ENCODE results near the gene CEMIP2.

The CEMIP2 gene

GRCh38 chr9:71746758-71747125 lies 21.6 kb downstream of the CEMIP2 start:
- peaks cover 80% of the 10 kb centered on the region for H3K36me3 ChIP-seq (ENCODE audit: insufficient read depth, low read length)

GRCh38 chr9:71746023-71746757 lies 22.1 kb downstream of the CEMIP2 start:
- H3K27me3 ChIP-seq (ENCODE audit: insufficient read depth, low read length), result no peaks in the 10 kb centered on the region
- no peak overlapping the region for H3K9ac ChIP-seq (ENCODE audit: low read depth, low read length)
- WGBS, result 54% methylated on average over 6 of the region's 6 CpGs
- H3K36me3 ChIP-seq (ENCODE audit: insufficient read depth, low read length), result peaks cover 80% of the 10 kb centered on the region
- peaks cover 42% of the 10 kb centered on the region for H3K4me1 ChIP-seq (ENCODE audit: insufficient read depth, low read length)
- no peaks in the 10 kb centered on the region for H3K9me3 ChIP-seq (ENCODE audit: insufficient read depth, low read depth, low read length)
- H3K4me3 ChIP-seq (ENCODE audit: low read length), result no peak overlapping the region
- peak overlapping the region; percentile 17; the same call in 1 of the 2 replicates for H3K27ac ChIP-seq (ENCODE audit: low read depth, low read length)

More at GRCh38 chr9:71746758-71747125, 21.6 kb downstream of the CEMIP2 start:
- 92% methylated on average over 1 of the region's 1 CpG for WGBS
- H3K27me3 ChIP-seq (ENCODE audit: insufficient read depth, low read length), result no peaks in the 10 kb centered on the region
- H3K4me1 ChIP-seq (ENCODE audit: insufficient read depth, low read length), result peaks cover 48% of the 10 kb centered on the region
- H3K9me3 ChIP-seq (ENCODE audit: insufficient read depth, low read depth, low read length), result no peaks in the 10 kb centered on the region
- no peak overlapping the region for H3K4me3 ChIP-seq (ENCODE audit: low read length)
- no peak overlapping the region for H3K9ac ChIP-seq (ENCODE audit: low read depth, low read length)
- H3K27ac ChIP-seq (ENCODE audit: low read depth, low read length), result peak overlapping the region; percentile 17; the same call in 1 of the 2 replicates

GRCh38 chr9:71744754-71745521 lies 23.4 kb downstream of the CEMIP2 start:
- peaks cover 88% of the 10 kb centered on the region for H3K36me3 ChIP-seq (ENCODE audit: insufficient read depth, low read length)
- H3K9me3 ChIP-seq (ENCODE audit: insufficient read depth, low read depth, low read length), result no peaks in the 10 kb centered on the region
- H3K27ac ChIP-seq (ENCODE audit: low read depth, low read length), result peak overlapping the region; percentile 14; the same call in 1 of the 2 replicates
- H3K9ac ChIP-seq (ENCODE audit: low read depth, low read length), result no peak overlapping the region
- 91% methylated on average over 16 of the region's 16 CpGs for WGBS
- no peak overlapping the region for H3K4me3 ChIP-seq (ENCODE audit: low read length)
- H3K27me3 ChIP-seq (ENCODE audit: insufficient read depth, low read length), result no peaks in the 10 kb centered on the region
- peaks cover 38% of the 10 kb centered on the region for H3K4me1 ChIP-seq (ENCODE audit: insufficient read depth, low read length)

GRCh38 chr9:71743882-71744281 lies 24.4 kb downstream of the CEMIP2 start:
- Histone ChIP-seq H3K36me3 (ENCODE audit: insufficient read depth, low read length) (peaks cover 89% of the 10 kb centered on the region), H3K27me3 (ENCODE audit: insufficient read depth, low read length) (no peaks in the 10 kb centered on the region), H3K4me3 (ENCODE audit: low read length) (no peak overlapping the region), H3K9ac (ENCODE audit: low read depth, low read length) (no peak overlapping the region), H3K27ac (ENCODE audit: low read depth, low read length) (no peak overlapping the region), H3K4me1 (ENCODE audit: insufficient read depth, low read length) (peaks cover 38% of the 10 kb centered on the region), H3K9me3 (ENCODE audit: insufficient read depth, low read depth, low read length) (no peaks in the 10 kb centered on the region)
- 97% methylated on average over 5 of the region's 5 CpGs for WGBS

GRCh38 chr9:71743217-71743705 lies 25.1 kb downstream of the CEMIP2 start:
- Histone ChIP-seq H3K27ac (ENCODE audit: low read depth, low read length) (no peak overlapping the region), H3K9me3 (ENCODE audit: insufficient read depth, low read depth, low read length) (no peaks in the 10 kb centered on the region), H3K4me1 (ENCODE audit: insufficient read depth, low read length) (peaks cover 37% of the 10 kb centered on the region), H3K27me3 (ENCODE audit: insufficient read depth, low read length) (no peaks in the 10 kb centered on the region), H3K9ac (ENCODE audit: low read depth, low read length) (no peak overlapping the region), H3K4me3 (ENCODE audit: low read length) (no peak overlapping the region), H3K36me3 (ENCODE audit: insufficient read depth, low read length) (peaks cover 89% of the 10 kb centered on the region)
- WGBS, result 94% methylated on average over 5 of the region's 5 CpGs

GRCh38 chr9:71742703-71743102 lies 25.6 kb downstream of the CEMIP2 start:
- Histone ChIP-seq H3K9ac (ENCODE audit: low read depth, low read length) (no peak overlapping the region), H3K27me3 (ENCODE audit: insufficient read depth, low read length) (no peaks in the 10 kb centered on the region), H3K36me3 (ENCODE audit: insufficient read depth, low read length) (peaks cover 89% of the 10 kb centered on the region), H3K4me3 (ENCODE audit: low read length) (no peak overlapping the region), H3K4me1 (ENCODE audit: insufficient read depth, low read length) (peaks cover 34% of the 10 kb centered on the region), H3K27ac (ENCODE audit: low read depth, low read length) (no peak overlapping the region), H3K9me3 (ENCODE audit: insufficient read depth, low read depth, low read length) (no peaks in the 10 kb centered on the region)
- 93% methylated on average over 4 of the region's 4 CpGs for WGBS

- H3K4me1 ChIP-seq (ENCODE audit: insufficient read depth, low read length), result peaks cover 29% of the 10 kb centered on the region
- H3K9me3 ChIP-seq (ENCODE audit: insufficient read depth, low read depth, low read length), result no peaks in the 10 kb centered on the region
- H3K27ac ChIP-seq (ENCODE audit: low read depth, low read length), result no peak overlapping the region
- H3K9ac ChIP-seq (ENCODE audit: low read depth, low read length), result no peak overlapping the region
- WGBS, result 91% methylated on average over 8 of the region's 10 CpGs
- peaks cover 88% of the 10 kb centered on the region for H3K36me3 ChIP-seq (ENCODE audit: insufficient read depth, low read length)
- no peaks in the 10 kb centered on the region for H3K27me3 ChIP-seq (ENCODE audit: insufficient read depth, low read length)
- no peak overlapping the region for H3K4me3 ChIP-seq (ENCODE audit: low read length)
These were observed 26.2 kb downstream of the CEMIP2 start for GRCh38 chr9:71741926-71742648.

- H3K9me3 ChIP-seq (ENCODE audit: insufficient read depth, low read depth, low read length), result no peaks in the 10 kb centered on the region
- no peaks in the 10 kb centered on the region for H3K27me3 ChIP-seq (ENCODE audit: insufficient read depth, low read length)
- no peak overlapping the region for H3K9ac ChIP-seq (ENCODE audit: low read depth, low read length)
- no peak overlapping the region for H3K4me3 ChIP-seq (ENCODE audit: low read length)
- H3K27ac ChIP-seq (ENCODE audit: low read depth, low read length), result no peak overlapping the region
- WGBS, result 99% methylated on average over 2 of the region's 2 CpGs
- peaks cover 87% of the 10 kb centered on the region for H3K36me3 ChIP-seq (ENCODE audit: insufficient read depth, low read length)
- H3K4me1 ChIP-seq (ENCODE audit: insufficient read depth, low read length), result peaks cover 10% of the 10 kb centered on the region
These were observed 28.1 kb downstream of the CEMIP2 start for GRCh38 chr9:71740199-71740598.

- H3K9me3 ChIP-seq (ENCODE audit: insufficient read depth, low read depth, low read length), result no peaks in the 10 kb centered on the region
- no peak overlapping the region for H3K27ac ChIP-seq (ENCODE audit: low read depth, low read length)
- no peak overlapping the region for H3K9ac ChIP-seq (ENCODE audit: low read depth, low read length)
- H3K36me3 ChIP-seq (ENCODE audit: insufficient read depth, low read length), result peaks cover 88% of the 10 kb centered on the region
- H3K4me3 ChIP-seq (ENCODE audit: low read length), result no peak overlapping the region
- H3K27me3 ChIP-seq (ENCODE audit: insufficient read depth, low read length), result no peaks in the 10 kb centered on the region
- peaks cover 5% of the 10 kb centered on the region for H3K4me1 ChIP-seq (ENCODE audit: insufficient read depth, low read length)
- 97% methylated on average over 2 of the region's 2 CpGs for WGBS
These were observed 30.9 kb downstream of the CEMIP2 start for GRCh38 chr9:71737455-71737854.

- Histone ChIP-seq H3K36me3 (ENCODE audit: insufficient read depth, low read length) (peaks cover 94% of the 10 kb centered on the region), H3K27me3 (ENCODE audit: insufficient read depth, low read length) (no peaks in the 10 kb centered on the region), H3K27ac (ENCODE audit: low read depth, low read length) (no peak overlapping the region), H3K4me3 (ENCODE audit: low read length) (no peak overlapping the region), H3K9me3 (ENCODE audit: insufficient read depth, low read depth, low read length) (no peaks in the 10 kb centered on the region), H3K4me1 (ENCODE audit: insufficient read depth, low read length) (peaks cover 5% of the 10 kb centered on the region), H3K9ac (ENCODE audit: low read depth, low read length) (no peak overlapping the region)
- 94% methylated on average over 4 of the region's 4 CpGs for WGBS
These were observed 32.1 kb downstream of the CEMIP2 start for GRCh38 chr9:71736236-71736635.

- H3K4me3 ChIP-seq (ENCODE audit: low read length), result no peak overlapping the region
These were observed 33.4 kb downstream of the CEMIP2 start for GRCh38 chr9:71734950-71735349.

More at GRCh38 chr9:71734950-71735349, 33.4 kb downstream of the CEMIP2 start:
- peaks cover 5% of the 10 kb centered on the region for H3K4me1 ChIP-seq (ENCODE audit: insufficient read depth, low read length)
- H3K36me3 ChIP-seq (ENCODE audit: insufficient read depth, low read length), result peaks cover 97% of the 10 kb centered on the region
- H3K9ac ChIP-seq (ENCODE audit: low read depth, low read length), result no peak overlapping the region
- H3K27ac ChIP-seq (ENCODE audit: low read depth, low read length), result no peak overlapping the region
- no peaks in the 10 kb centered on the region for H3K9me3 ChIP-seq (ENCODE audit: insufficient read depth, low read depth, low read length)
- 98% methylated on average over 4 of the region's 4 CpGs for WGBS
- H3K27me3 ChIP-seq (ENCODE audit: insufficient read depth, low read length), result no peaks in the 10 kb centered on the region
